GM10847 (cell line): ENCODE data around the gene DPP10.

Source experiments
- POLR2A ChIP-seq: IDR thresholded peaks from 2 replicates; pipeline ENCODE4 v1.6.1; 2011; ENCODE audit not compliant: insufficient read length; ENCODE audit errors: extremely low read depth

The DPP10 gene

DNA sequence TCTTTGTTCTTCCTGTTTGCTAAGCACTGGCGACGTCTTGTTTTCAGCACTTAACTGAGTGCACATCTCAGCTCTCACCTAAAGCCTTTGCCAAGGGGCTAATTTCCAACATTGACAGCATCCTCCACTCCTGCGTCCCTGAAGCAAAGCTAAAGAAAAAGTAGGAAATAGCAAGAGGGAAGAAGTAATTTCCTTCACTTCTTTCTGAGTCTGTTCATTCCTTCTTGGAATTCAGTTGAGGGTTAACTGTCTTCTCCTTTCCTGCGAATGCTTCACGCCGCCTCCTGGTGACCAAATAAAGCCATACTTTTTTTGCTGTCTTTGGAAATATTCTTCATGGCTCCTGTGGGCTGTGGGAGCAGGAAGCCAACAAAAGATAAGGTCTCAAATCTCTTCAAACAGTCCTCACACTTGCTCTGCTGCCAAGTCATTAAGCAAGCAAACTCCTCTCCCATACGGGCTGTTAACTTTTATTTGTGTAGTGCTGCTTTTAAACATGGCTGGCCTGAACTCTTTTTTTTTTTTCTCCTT, 100.9 kb downstream of the DPP10 start:
- no peak for TF ChIP-seq POLR2A

DNA sequence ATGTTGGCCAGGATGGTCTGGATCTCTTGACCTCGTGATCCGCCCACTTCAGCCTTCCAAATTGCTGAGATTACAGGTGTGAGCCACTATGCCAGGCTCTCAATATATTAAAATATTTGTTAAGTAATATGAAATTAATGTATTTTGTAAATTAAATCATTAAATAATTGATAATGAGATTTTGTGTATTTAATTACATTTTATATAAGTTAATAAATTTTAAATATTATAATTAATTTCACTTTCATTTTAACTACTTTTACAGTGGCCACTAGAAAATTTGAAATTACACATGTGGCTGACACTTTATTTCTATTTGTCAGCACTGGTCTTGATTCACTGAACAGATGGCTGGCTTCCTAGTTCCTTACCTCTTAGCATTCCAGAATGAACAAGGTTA, 102.6 kb downstream of the DPP10 start:
- TF ChIP-seq POLR2A = no peak

DNA sequence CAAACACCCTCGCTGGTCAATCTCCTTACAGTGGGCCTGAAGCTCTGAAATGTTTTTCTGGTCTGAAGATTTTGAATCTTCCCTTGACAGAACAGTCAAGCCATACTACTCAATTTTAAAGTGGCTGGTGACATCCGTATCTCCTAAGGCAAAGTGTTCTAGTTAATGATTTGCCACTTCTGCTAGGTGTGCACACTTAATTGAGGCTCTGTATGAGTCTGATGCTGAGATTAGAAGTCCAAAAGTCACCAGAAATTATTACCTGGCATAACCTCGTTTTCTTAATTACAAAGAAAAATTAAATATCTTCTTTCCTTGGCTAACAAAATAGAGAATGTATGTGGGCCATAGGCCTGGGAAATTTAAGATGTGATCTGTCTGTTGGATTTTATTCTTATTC, 104.1 kb downstream of the DPP10 start:
- no peak for TF ChIP-seq POLR2A

DNA sequence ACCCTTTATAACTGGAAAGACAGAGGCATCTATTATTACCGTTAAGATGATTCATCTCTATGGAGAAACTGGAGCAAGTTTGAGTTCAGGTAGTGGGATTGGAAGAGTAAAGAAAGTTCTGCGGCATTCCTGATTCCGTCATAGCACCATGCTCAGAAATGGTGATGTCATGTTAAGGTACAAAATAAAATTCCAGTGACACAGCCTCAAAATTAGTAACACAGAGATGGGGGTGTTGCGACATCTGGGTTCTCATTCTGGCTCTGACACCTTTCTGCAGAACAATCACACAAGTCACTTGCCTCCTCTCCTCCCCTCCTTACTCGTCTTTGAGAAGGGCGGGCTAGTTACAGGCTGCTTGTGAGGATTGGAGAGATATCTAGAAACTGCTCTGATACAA, 105.7 kb downstream of the DPP10 start:
- no peak for TF ChIP-seq POLR2A

DNA sequence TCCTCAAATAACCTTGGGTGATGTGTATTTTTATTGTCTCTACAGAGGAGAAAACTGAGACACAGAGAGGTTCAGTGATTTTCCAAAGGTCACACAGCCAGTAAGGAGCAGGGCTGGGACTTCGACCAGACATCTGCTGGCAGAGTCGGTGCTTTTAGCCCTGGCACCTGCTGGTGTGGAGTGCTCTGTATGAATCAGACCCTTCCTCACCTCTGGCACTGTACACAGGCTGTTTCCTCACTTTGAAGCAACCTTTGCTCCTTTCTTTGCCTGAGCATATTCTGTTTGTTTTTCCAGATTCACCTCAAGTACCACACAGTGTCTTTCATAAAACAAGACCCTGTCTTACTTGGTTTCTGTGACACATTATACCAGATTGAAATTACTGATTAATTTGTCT, 107.9 kb downstream of the DPP10 start:
- no peak for TF ChIP-seq POLR2A

DNA sequence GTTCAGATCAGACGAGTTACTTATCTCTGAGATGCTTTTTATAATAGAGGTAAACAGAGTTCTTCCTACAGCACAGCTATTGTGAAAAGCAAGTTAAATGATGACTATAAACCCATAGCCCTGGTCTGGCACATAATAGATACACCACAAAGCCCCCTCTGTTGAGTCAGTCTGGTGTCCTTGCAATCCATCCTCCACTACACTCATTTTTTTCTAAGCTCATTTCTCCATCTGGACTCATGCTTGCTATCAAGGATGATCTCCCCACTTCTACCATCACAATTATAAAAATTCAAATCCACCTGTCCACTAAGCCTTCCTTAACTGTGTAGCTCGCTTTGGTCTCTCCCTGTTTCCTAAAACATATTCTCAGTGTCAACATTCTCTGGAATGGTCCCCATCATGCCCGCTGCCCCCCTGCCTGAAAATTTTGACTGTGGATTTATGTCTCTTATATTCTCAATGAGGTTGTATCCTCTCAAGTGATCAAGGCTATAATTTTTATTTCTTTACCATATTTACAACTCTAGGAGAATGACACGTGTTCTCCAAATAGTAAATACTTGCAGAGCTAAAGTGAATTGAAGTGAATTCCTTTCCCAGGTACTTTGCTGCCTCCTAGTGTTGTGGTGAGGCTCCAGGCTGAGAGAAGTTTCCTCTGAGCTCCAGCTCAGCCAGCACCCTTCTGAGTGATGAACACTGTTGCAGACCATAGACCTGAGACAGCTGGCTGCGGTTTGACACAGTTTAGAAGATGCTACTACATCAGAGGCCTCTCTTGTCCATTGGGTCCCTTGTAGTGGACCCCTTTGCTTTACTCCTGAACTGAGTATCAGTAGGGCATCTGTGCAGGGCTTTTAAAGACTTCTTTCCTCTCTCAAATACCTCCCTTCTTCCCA, 108.7 kb downstream of the DPP10 start:
- TF ChIP-seq POLR2A = no peak

DNA sequence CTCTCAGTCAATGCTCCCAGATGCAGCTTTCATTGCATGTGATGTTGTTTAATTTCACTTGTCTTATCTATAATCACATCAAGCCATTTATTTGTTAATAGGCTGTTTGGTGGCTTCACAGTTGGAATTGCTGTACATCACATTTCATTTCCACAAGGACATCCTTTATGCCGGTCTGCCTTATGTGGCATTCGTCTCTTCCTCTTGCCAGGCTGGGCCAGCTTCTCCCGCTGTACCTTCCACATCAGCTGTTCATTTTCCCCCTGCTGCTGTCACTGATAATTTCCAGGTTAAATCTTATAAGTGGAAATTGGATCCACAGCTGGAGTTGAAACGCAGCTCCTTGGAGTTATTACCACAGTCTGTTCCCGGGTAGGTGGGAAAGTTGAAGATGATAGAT, 110.6 kb downstream of the DPP10 start:
- TF ChIP-seq POLR2A = no peak

DNA sequence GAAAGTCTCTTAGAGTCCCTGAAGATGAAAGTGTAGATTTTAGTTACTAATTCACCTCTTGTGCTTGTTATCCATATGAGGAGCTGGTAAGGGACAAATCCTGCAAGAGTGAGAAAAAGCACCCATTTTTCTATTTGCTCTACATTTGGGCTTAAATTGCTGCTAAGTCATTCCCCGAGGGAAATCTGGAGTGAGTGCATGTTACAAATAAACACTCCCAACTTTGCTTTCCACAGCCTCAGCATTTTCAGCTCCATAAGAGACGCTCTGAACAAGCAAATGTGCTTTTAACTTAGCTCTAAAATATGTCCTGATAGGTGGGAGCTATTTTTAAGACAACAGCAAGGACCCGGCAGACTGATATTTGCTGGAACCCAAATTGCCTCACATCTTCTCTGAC, 126.7 kb downstream of the DPP10 start:
- TF ChIP-seq POLR2A = no peak

DNA sequence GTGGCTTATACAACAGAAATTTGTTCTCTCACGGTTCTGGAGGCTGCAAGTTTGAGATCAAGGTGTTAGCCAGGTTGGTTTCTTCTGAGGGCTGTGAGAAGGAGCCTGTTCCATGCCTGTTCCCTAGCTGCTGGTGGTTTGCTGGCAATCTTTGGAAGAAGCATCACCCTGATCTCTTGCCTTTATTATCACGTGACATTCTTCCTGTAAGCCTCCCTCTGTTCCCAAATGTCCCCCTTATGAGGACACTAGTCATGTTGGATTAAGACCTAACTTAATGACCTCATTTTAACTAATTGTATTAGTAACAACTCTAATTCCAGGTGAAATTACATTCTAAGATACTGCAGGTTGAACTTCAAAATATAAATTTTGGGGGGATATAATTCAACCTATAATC, 135.2 kb downstream of the DPP10 start:
- TF ChIP-seq POLR2A = no peak

DNA sequence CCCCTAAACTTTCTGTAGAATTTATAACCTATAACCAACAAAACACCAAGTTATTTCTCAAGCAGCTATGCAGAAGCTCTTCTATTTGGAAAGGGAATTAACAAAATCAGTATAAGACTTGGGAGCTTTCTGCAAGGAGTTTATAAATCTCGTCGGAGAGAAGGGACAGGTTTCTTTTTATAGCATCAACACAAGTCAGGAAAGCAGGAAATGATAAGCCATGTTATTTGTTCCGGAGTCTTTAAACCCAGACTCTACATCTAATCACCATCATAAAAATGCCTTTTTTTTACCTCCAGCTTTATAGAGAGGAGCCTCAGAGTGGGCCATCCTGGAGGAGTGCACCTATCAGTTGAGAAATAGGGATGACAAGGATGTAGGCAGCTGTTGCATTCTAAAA, 137.1 kb downstream of the DPP10 start:
- TF ChIP-seq POLR2A = no peak

DNA sequence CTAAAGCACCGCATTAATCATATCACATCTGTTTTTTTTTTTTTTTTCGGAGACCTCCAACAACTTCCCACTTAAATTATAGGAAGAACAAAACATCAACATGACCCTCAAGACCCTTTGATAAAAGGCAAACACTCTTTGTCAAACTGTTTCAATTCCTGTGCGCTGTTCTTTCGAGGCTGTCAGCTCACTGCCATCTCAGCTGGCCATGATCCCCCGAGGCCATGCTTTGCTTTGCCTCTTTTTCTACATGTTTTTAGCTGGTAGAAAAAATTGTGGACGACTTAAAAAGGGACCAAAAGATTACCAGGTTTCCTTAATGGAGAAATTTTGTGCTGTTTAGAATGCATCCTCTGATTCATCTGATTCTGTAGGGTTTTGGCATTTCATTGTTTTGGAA, 138.2 kb downstream of the DPP10 start:
- TF ChIP-seq POLR2A = no peak

DNA sequence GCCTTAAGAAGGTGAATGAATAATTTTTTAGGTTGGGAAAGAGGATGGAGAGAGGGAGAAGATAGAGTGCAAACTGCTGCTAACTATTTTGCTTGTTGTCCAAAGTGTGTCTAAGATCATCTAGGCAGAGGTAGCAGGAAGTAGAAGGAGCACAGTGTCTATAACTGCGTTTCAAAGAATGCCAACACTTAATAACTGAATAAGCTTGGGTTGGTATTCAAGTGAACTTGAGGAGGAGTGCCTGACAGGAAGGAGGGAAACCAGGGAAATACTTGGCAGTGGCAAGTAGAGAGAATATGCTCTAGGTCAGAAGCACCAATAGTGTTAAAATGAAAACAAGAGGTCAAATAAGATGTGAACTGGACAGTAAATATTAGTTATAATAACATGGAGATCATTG, 155.9 kb downstream of the DPP10 start:
- TF ChIP-seq POLR2A = no peak

DNA sequence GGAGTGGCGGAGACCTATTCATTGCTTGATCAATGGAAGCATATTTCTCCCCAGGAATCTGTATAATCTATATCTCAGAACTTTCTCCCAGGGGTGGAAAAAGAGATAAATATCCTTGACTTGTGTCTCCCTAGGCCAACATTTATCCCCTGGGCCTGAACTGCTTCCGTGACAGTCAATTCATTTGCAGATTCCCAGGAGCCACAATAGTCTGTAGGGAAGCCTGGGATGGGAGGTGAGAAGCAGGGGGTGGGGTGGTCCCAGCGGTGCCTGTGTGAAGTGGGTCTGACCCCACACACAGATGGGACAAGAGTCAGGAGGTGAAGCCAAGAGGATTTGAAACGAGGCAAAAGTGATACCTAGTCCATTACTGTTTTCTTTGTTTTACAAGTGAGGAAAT, 166.8 kb downstream of the DPP10 start:
- TF ChIP-seq POLR2A = no peak

DNA sequence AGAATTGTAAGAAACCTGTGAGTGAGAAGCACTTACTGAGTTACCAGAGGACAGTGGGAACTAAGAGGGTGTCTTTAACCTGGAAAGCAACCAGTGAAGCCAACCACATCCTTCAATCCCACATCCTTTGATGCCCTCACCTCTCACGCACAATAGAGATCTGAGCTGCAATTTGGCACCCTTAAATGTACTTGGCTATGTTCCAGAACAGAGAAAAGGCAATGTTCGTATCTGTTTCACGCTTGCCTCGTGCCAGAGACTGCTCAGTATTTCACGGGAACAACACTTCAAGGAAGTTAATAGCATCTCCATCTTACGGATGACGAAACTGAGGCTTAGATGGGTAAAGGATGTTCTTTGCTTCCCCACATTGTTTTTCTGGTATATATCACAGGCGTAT, 167.4 kb downstream of the DPP10 start:
- no peak for TF ChIP-seq POLR2A

DNA sequence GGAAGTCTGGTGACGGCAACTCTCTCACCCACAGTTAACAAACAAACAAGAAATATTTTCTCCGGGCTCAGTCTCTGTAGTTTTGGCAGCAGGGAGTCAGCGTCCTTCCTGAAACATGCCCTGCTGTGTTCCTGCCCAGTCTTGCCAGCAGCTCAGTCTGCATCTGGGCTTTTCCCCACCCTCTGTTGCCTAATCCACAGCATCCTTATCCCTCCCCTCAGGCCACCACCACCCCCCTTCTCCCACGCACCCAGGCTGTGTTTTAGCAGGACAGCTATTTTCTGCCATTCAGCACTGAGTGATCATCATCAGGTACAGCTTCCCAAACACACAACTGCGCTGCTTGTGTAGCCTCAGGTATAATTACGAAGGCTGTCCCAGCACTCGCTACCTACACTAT, 168.2 kb downstream of the DPP10 start:
- TF ChIP-seq POLR2A = no peak

DNA sequence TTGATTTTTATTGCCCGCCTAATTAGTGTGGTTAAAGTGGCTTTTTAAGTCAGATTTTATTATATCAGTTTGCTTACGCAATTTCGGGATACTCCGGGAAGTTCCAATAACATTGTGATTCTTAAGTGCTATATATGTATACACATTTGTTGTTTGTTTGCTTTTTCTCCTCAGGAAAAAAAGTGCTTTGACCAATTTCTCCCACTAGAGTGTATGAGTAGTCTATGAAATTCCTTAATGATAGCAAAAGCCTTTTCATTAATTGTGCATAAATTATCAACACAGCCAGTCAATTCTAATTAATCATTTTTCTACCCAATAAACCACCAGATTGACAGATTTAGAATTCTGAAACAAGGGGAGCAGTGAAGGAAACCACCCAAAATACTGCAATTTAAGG, 172.2 kb downstream of the DPP10 start:
- TF ChIP-seq POLR2A = no peak

DNA sequence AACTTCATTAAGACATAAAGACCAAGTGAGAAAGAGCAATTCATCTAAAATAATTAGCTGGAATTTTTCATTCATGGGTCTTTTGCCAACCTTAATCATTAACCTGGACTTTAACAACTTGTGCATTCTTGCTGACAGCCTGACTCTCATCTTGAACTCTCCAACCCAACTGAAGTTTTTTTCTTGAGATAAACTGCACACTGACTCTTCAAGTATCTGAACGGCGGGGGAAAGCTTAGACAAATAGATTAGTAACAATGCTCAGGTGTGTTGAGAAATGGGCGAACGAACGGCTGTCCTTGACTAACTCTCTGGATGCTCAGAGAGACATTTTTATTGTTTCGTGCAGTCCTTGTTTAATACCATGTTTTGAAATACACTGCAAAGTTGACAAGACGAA, 186.0 kb downstream of the DPP10 start:
- TF ChIP-seq POLR2A = no peak
